ENCODE results near the gene MFF.
"Not testable (repeated sequence)": the region's sequence is repeated elsewhere in the genome, so short reads cannot be mapped to it uniquely, and the experiment has no call there.

Gene MFF

GRCh38 chr2:227374158-227374557, 49.1 kb downstream of the MFF start:
- peak; percentile 50 for DNase-seq (ENCODE audit: low read depth)
- no peak overlapping the region for H3K4me3 ChIP-seq (ENCODE audit: low read length)
- TF ChIP-seq, protein P1, sequence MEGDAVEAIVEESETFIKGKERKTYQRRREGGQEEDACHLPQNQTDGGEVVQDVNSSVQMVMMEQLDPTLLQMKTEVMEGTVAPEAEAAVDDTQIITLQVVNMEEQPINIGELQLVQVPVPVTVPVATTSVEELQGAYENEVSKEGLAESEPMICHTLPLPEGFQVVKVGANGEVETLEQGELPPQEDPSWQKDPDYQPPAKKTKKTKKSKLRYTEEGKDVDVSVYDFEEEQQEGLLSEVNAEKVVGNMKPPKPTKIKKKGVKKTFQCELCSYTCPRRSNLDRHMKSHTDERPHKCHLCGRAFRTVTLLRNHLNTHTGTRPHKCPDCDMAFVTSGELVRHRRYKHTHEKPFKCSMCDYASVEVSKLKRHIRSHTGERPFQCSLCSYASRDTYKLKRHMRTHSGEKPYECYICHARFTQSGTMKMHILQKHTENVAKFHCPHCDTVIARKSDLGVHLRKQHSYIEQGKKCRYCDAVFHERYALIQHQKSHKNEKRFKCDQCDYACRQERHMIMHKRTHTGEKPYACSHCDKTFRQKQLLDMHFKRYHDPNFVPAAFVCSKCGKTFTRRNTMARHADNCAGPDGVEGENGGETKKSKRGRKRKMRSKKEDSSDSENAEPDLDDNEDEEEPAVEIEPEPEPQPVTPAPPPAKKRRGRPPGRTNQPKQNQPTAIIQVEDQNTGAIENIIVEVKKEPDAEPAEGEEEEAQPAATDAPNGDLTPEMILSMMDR (IDR thresholded peaks at IDR 0.05; ENCODE audit: insufficient read depth, low read depth, low read length, missing control alignments), result no peak

DNA sequence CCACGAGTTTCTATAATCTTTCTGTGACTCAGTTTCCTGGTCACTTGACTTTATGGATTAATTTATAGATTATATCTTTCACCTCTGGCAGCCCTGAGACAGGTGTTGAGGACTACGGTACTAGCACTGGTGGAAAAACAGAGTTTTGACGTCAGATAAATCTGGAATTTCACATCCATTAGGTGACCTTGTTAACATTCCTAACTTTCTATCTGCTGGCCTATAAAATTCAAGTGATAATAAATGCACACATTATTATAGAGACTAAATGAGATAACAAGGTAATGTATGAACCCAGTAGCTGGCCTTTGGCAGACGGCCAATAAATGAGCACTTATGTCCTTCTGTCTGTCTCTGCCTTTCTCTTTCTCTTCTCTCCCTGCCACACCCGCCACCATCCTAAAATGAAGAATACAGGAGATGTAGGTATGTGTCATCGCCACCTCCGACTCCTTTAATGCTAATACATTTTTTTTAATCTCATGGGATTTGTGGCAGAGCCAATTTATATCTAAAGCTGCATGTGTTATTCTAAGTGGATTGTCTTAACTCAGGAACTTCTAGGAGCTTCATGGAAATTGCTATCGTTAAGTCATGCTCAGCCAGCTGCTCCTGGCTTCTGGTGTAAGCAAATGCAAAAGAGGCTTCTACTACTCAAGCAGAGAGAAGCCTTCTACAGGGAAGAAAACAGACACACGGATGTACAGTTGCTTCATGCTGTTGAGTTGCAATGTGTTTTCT, 51.8 kb downstream of the MFF start:
- DNase-seq (ENCODE audit: low read depth), result peak; percentile 11
- TF ChIP-seq, protein P1 (IDR thresholded peaks at IDR 0.05; ENCODE audit: insufficient read depth, low read depth, low read length, missing control alignments), result no peak
- no peak overlapping the region for H3K4me3 ChIP-seq (ENCODE audit: low read length)

DNA sequence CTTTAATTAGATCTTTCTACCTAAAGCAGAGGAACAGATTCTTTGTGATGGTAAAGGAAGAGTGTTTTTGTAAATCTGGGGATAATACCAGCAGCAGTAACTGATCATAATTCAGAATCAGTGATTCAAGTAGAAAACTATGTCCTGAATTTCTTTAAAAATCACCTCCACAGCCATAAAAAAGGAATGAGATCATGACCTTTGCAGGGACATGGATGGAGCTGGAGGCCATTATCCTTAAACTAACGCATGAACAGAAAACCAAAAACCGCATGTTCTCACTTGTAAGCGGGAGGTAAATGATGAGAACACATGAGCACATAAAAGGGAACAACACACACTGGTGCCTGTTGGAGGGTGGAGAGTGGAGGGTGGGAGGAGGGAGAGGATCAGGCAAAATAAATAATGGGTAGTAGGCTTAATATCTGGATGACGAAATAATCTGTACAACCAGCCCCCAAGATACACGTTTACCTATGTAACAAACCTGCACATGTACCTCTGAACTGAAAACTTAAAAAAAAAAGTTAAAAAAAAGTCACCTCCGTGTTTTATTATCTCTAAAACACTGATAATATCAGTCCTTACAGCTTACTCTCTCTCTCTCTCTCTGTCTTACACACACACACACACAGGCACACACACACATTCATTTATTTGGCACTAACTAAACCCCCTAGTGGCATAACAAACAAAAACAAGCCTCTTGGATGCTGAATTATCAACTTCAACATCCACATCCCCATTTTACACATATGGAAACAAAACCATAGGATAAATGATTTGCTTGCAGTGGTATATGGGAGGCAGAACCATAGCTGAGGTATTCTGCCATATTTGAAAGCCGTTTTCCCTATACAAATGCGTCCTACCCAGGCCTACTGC, 52.7 kb downstream of the MFF start:
- TF ChIP-seq, protein P1 (IDR thresholded peaks at IDR 0.05; ENCODE audit: insufficient read depth, low read depth, low read length, missing control alignments), result no peak

DNA sequence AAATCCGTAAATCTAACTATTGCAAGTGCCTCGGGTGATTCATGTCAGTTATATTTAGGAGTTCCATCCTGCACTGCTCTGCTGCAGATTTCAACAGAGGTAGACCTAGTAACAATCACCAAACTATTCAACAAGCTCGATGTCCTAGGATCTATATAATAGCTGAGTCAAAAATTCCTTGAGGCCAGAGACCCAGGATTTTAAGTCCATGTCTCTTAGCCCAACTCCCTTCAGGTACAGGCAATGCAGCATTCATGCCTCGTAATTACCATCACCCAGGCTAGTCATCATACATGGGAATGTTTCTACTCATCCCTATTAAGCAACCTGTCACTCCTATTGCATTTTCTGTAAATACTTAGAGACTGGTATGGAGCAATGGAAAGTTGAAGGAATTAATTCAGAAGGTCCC, 53.3 kb downstream of the MFF start:
- peak; percentile 96 for DNase-seq (ENCODE audit: low read depth)
- H3K4me3 ChIP-seq (ENCODE audit: low read length), result no peak overlapping the region
- TF ChIP-seq, protein P1 (IDR thresholded peaks at IDR 0.05; ENCODE audit: insufficient read depth, low read depth, low read length, missing control alignments), result no peak

More for the DNA sequence above, 52.7 kb downstream of the MFF start:
- no peak overlapping the region for H3K4me3 ChIP-seq (ENCODE audit: low read length)
- no peak for DNase-seq (ENCODE audit: low read depth)

DNA sequence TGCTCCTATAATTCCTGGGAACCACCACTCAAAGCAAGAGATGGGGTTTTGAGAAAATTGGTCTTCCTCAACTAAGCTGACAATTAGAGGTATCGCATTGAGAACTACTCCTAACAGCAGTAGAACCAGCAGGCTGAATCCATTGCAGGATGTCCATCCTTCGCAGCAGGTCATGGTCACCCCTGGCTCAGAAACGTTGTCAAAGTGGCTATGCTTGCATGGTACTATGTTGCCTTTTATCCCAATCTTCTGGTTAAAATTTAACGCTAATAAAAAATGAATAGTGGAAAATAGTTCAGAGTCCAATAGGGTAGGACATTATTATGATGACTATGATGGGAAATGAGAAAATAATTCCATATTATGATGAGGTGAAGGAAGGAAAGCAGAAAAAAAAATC, 54.0 kb downstream of the MFF start, which contains the start of gene TM4SF20:
TSS of gene TM4SF20 (minus strand) at position 212 of the 400 bp plus-strand sequence. CDS start at position 174, 38 bp downstream.
- no peak for DNase-seq (ENCODE audit: low read depth)
- no peak within 1 kb of the TSS for H3K4me3 ChIP-seq (ENCODE audit: low read length)
- TF ChIP-seq, protein P1 (IDR thresholded peaks at IDR 0.05; ENCODE audit: insufficient read depth, low read depth, low read length, missing control alignments), result no peak

GRCh38 chr2:227382241-227382835, 57.3 kb downstream of the MFF start:
- H3K4me3 ChIP-seq (ENCODE audit: low read length); DNase-seq (ENCODE audit: low read depth): not testable (repeated sequence)

DNA sequence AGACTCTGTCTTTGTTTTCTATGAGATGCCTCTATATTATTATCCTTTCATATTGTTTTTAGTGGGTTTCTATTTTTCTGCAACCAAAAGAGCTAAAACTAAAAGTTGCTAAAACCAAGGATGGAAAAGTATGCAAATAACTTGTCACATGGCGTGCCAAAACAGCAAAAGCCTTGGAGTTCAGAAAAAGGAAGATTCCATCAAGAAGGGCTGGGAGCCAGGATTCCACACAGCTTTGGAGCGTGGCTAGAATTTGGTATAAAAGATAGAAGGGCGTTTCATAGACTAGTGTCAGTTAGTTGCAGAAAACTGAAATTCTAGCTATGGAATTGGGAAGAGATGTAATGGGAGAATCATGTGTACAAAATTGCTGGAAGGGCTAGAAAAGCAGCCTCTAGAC, 58.6 kb downstream of the MFF start:
- H3K4me3 ChIP-seq (ENCODE audit: low read length), result no peak overlapping the region
- no peak for DNase-seq (ENCODE audit: low read depth)
- TF ChIP-seq, protein P1 (IDR thresholded peaks at IDR 0.05; ENCODE audit: insufficient read depth, low read depth, low read length, missing control alignments), result no peak

Measured in epithelial cell of esophagus (primary cell).